ENCODE measurements around the gene ZNF628. TPM values are rescaled to one million over a fixed set of nuclear protein-coding genes. Genes with fewer than 3 reads are reported as not detected.

ZNF628 gene
- total and polyA plus RNA-seq, 2 of the 4 experiments (the other 2 are of a cell fraction), result 0.18 to 1.9 TPM

DNA sequence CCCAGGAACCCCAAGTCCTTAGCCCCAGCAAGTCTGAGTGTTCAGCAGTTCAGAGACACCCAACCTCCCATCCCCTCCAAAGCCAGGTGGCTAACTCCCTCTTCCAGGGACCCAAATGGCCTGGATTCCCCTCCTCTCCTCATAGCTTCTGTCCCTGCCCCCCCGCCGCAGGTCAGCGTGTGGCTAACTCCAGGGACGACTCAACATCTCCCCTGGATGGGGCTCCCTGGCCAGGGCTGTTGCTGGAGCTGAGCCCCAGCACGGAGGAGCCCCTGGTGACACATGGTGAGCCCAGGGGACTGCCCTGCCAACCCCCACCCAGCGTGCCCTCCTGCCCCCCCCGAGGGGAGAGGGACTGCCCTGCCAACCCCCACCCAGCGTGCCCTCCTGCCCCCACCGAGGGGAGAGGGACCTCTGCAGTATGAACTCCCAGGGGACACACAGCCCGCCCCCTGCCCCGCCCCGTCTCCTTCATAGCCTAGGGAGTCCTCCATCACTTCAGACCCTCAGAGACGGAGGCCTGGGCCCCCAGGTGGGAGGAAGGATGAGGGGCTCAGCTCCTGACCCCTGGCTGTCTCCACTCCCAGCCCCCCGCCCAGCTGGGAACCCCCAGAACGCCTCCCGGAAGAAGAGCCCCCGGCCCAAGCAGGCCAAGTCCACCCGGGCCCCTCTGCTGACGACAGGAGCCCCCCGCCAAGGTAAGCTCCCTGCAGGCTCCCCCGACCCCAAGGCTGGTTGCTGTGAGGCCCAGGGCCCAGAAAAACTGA, 13.5 kb downstream of the ZNF628 start:
- in situ Hi-C loops (cut with MboI; ENCODE audit: low sequenced_read_pairs) (loop anchor here (25.0 kb wide), 1 partner anchor 1028 kb away; the partner anchor contains the start of genes CDC42EP5 and LENG9), intact Hi-C loops (cut with micrococcal nuclease) (no loop called here), dilution Hi-C loops (cut with HindIII; ENCODE audit: low sequenced_read_pairs, unreplicated experiment) (no loop called here)
- H3K4me3 ChIP-seq (ENCODE audit: insufficient read depth, low read depth, low read length), result no peak overlapping the region
- H2AFZ ChIP-seq (replicated peaks; ENCODE audit: low read length, poor library complexity), result peak overlapping the region; percentile 10
- H2BK20ac ChIP-seq (ENCODE audit: low read depth, low read length), result no peak overlapping the region
- H3K27me3 ChIP-seq (ENCODE audit: control insufficient read depth, insufficient read depth, low read length), result no peaks in the 10 kb centered on the region
- H3K4ac ChIP-seq (ENCODE audit: low read depth, low read length), result peak overlapping the region; percentile 52
- H2BK120ac ChIP-seq (ENCODE audit: low read depth, low read length), result peak overlapping the region; percentile 42; the same call in 1 of the 2 replicates
- H3K4me1 ChIP-seq (ENCODE audit: control insufficient read depth, insufficient read depth, low read length), result peaks cover 45% of the 10 kb centered on the region
- no peaks in the 10 kb centered on the region for H3K9me3 ChIP-seq (ENCODE audit: control insufficient read depth, insufficient read depth, low read length)
- TF ChIP-seq, protein P1, sequence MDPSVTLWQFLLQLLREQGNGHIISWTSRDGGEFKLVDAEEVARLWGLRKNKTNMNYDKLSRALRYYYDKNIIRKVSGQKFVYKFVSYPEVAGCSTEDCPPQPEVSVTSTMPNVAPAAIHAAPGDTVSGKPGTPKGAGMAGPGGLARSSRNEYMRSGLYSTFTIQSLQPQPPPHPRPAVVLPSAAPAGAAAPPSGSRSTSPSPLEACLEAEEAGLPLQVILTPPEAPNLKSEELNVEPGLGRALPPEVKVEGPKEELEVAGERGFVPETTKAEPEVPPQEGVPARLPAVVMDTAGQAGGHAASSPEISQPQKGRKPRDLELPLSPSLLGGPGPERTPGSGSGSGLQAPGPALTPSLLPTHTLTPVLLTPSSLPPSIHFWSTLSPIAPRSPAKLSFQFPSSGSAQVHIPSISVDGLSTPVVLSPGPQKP (IDR thresholded peaks at IDR 0.05; ENCODE audit: borderline replicate concordance, low read depth, low read length), result no peak
- TF ChIP-seq RCOR1 (IDR thresholded peaks at IDR 0.05; ENCODE audit: insufficient replicate concordance, low read length) (no peak), RAD21 (IDR thresholded peaks at IDR 0.05; ENCODE audit: low read length) (no peak), RFX5 (IDR thresholded peaks at IDR 0.05; ENCODE audit: low read depth, low read length) (no peak), POLR2A (IDR thresholded peaks at IDR 0.05; ENCODE audit: low read depth, low read length) (no peak), MAFK (IDR thresholded peaks at IDR 0.05; ENCODE audit: low read depth, low read length) (no peak), CHD1 (IDR thresholded peaks at IDR 0.05; ENCODE audit: low read depth, low read length) (no peak)
- TF ChIP-seq, protein P2, sequence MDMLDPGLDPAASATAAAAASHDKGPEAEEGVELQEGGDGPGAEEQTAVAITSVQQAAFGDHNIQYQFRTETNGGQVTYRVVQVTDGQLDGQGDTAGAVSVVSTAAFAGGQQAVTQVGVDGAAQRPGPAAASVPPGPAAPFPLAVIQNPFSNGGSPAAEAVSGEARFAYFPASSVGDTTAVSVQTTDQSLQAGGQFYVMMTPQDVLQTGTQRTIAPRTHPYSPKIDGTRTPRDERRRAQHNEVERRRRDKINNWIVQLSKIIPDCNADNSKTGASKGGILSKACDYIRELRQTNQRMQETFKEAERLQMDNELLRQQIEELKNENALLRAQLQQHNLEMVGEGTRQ (IDR thresholded peaks at IDR 0.05; ENCODE audit: low read depth, low read length), result no peak
- peaks cover 5 to 33% of the 10 kb centered on the region in 2 experiments for H3K79me1 ChIP-seq (ENCODE audit: low read depth in 1 of 2, low read length in 2 of 2)
- ATAC-seq (ENCODE audit: low read depth) (no peak), DNase-seq (no peak)
- H3K56ac ChIP-seq (ENCODE audit: extremely low read depth, insufficient read depth, low read length), result no peak overlapping the region
- no peak overlapping the region for H3K27ac ChIP-seq (ENCODE audit: insufficient read depth, low read length)
- no peak overlapping the region for H3K14ac ChIP-seq (replicated peaks; ENCODE audit: low read depth, low read length)
- POLR2A ChIA-PET (ENCODE audit: unreplicated experiment), result no interaction called here
- no peak overlapping the region; the same call in 1 of the 2 replicates for H2AK5ac ChIP-seq (ENCODE audit: low read depth, low read length)
- no peak overlapping the region for H4K5ac ChIP-seq (ENCODE audit: low read depth, low read length)
- H3K4me2 ChIP-seq (ENCODE audit: low read depth, low read length), result no peak overlapping the region
- CTCF ChIA-PET, result no interaction called here
- no TSS peak for BruUV-seq (replicated peaks)
- H3K18ac ChIP-seq (ENCODE audit: low read depth, low read length), result no peak overlapping the region
- no peak overlapping the region for H4K8ac ChIP-seq (ENCODE audit: low read depth in 2 of 2, low read length in 2 of 2)
- H4K91ac ChIP-seq (ENCODE audit: insufficient read depth, low read depth, low read length), result no peak overlapping the region
- no peaks in the 10 kb centered on the region for H3K36me3 ChIP-seq (ENCODE audit: control insufficient read depth, insufficient read depth, low read length)
- no peak overlapping the region for H2BK15ac ChIP-seq (ENCODE audit: low read depth, low read length)
- no peak overlapping the region for H3K23ac ChIP-seq (ENCODE audit: low read depth, low read length)
- peak overlapping the region; percentile 70 for H2AK9ac ChIP-seq (replicated peaks; ENCODE audit: low read depth, low read length, poor library complexity)
- 80% methylated on average over 3 of the region's 21 CpGs; no CpG with 5 or more reads in 1 of the 2 experiments for WGBS, 2 experiments (ENCODE audit: extremely low coverage in 2 of 2, insufficient read length in 1 of 2)
- peak overlapping the region; percentile 16 for H2BK5ac ChIP-seq (ENCODE audit: low read depth, low read length, poor library complexity, severe bottlenecking)
- H3K9me1 ChIP-seq (ENCODE audit: insufficient read depth, low read length), result peaks cover 7% of the 10 kb centered on the region
- H4K20me1 ChIP-seq (ENCODE audit: insufficient read depth, low read length), result 0 out of 2 replicates have a peak, but pooled peaks cover 4% of the 10 kb centered on the region
- H3K9ac ChIP-seq (ENCODE audit: low read depth, low read length), result no peak overlapping the region
